ENCODE results near the gene EFHC1.

- no peak for TF ChIP-seq CTCF (conservative IDR thresholded peaks at IDR 0.05; ENCODE audit: low read length)
- TF ChIP-seq EZH2phosphoT487 (IDR thresholded peaks at IDR 0.05; ENCODE audit: borderline replicate concordance, low read depth, low read length) = no peak
Measured at GRCh38 chr6:52530351-52530750, 110.2 kb downstream of the EFHC1 start.
